Measurements from ENCODE around the gene DENND2D. TPM values are rescaled to one million over a fixed set of nuclear protein-coding genes. Genes with fewer than 3 reads are reported as not detected.

DENND2D gene
- total and polyA plus RNA-seq, 7 donors, result 2.3 to 77.0 (median 5.9) TPM

DNA sequence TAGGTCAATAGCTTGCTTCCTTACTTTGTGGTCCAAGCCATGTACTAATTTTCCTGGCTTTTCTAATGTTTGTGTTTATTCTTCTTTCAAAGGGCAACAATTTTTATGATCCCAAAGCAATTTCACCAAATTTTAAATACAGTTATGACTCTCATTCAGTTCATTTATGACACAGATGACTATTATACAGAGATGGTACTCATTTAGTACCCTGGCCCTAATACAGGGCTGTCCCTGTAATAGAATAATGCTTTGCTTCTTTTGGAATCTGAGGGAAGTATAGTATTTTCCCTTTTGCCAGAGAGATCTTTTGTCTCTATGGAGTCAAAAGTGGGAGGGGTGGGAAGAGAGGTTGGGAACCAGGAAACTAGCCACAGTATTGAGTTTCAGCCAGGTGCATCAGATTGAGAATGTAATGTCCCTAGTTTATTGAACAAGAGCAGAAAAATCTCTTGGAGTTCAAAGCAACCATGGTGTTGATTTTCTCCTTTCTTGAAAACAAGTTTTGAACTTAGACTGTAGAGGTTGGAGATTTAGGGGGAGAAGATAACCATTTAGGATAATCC is 20.4 kb downstream of the DENND2D start:
- H3K4me3 ChIP-seq, result no peak overlapping the region
- H3K4me1 ChIP-seq, result no peaks in the 10 kb centered on the region
- H3K36me3 ChIP-seq, result peaks cover 5 to 66% (median 9%) of the 10 kb centered on the region in 4 donors
- TF ChIP-seq POLR2AphosphoS5 (IDR thresholded peaks at IDR 0.05), result no peak
- TF ChIP-seq POLR2A (IDR thresholded peaks at IDR 0.05), result no peak
- no peak for TF ChIP-seq EP300 (IDR thresholded peaks at IDR 0.05)
- no peak overlapping the region for H3K27ac ChIP-seq
- DNase-seq, result no peak
- H3K27me3 ChIP-seq, result no peaks in the 10 kb centered on the region
- intact Hi-C loops (cut with DNase I), result no loop called here
- H3K9me3 ChIP-seq, result no peaks in the 10 kb centered on the region

DNA sequence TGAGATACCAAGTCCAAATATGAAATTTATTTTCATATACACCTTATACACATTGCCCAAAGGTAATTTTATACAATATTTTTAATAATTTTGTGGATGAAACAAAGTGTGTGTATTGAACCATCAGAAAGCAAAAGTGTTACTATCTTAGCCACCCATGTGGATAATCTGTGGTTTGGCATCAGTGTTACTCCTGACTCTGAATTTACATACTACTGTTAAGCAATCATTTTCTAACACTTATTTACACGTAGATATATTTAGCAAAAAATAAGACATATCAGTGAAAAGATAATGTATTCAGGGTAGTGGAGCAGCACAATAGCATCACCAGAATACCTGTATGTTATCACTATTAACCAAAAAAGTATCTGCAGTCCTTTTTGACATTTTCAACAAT is 23.8 kb downstream of the DENND2D start:
- WGBS, 2 donors, result 67 to 76% methylated on average over 1 of the region's 1 CpG
- H3K9me3 ChIP-seq, result no peaks in the 10 kb centered on the region
- peaks cover 0 to 66% (median 3%) of the 10 kb centered on the region in 4 donors for H3K36me3 ChIP-seq
- H3K27me3 ChIP-seq, result no peaks in the 10 kb centered on the region
- no peak for TF ChIP-seq POLR2A (IDR thresholded peaks at IDR 0.05)
- TF ChIP-seq, protein P1, sequence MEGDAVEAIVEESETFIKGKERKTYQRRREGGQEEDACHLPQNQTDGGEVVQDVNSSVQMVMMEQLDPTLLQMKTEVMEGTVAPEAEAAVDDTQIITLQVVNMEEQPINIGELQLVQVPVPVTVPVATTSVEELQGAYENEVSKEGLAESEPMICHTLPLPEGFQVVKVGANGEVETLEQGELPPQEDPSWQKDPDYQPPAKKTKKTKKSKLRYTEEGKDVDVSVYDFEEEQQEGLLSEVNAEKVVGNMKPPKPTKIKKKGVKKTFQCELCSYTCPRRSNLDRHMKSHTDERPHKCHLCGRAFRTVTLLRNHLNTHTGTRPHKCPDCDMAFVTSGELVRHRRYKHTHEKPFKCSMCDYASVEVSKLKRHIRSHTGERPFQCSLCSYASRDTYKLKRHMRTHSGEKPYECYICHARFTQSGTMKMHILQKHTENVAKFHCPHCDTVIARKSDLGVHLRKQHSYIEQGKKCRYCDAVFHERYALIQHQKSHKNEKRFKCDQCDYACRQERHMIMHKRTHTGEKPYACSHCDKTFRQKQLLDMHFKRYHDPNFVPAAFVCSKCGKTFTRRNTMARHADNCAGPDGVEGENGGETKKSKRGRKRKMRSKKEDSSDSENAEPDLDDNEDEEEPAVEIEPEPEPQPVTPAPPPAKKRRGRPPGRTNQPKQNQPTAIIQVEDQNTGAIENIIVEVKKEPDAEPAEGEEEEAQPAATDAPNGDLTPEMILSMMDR (IDR thresholded peaks at IDR 0.05), result no peak
- TF ChIP-seq EP300 (IDR thresholded peaks at IDR 0.05), result no peak
- no peak for TF ChIP-seq POLR2AphosphoS5 (IDR thresholded peaks at IDR 0.05)
- intact Hi-C loops (cut with DNase I), result no loop called here
- no peak overlapping the region for H3K27ac ChIP-seq
- no peaks in the 10 kb centered on the region for H3K4me1 ChIP-seq
- H3K4me3 ChIP-seq, result no peak overlapping the region
- DNase-seq, result no peak

DNA sequence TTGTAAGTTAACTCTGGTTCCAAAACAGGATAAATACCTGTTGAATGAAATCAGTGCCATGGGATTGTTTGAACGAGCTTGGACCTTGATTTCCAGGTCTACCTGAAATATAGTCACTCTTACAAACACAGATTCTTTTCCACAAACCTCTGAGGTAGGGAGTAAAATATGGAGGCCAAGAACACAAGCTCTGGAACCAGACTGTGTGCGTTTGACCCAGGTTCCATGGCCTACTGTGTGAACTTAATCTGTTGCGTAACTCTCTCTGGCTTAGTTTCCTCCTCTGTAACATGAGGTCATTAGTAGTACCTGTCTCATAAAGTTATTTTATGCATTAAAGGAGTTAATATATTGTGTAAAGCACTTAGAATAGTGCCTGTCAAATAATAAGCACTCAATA is 25.1 kb downstream of the DENND2D start:
- intact Hi-C loops (cut with DNase I), result no loop called here
- Histone ChIP-seq H3K36me3 (peaks cover 0 to 66% (median 3%) of the 10 kb centered on the region in 4 donors), H3K27me3 (no peaks in the 10 kb centered on the region), H3K9me3 (no peaks in the 10 kb centered on the region), H3K4me3 (no peak overlapping the region), H3K4me1 (no peaks in the 10 kb centered on the region), H3K27ac (no peak overlapping the region)
- DNase-seq, result no peak
- no peak for TF ChIP-seq POLR2A (IDR thresholded peaks at IDR 0.05)
- TF ChIP-seq, protein P1 (IDR thresholded peaks at IDR 0.05), result no peak
- no peak for TF ChIP-seq POLR2AphosphoS5 (IDR thresholded peaks at IDR 0.05)
- TF ChIP-seq EP300 (IDR thresholded peaks at IDR 0.05), result no peak
- 86 to 97% methylated on average over 3 of the region's 3 CpGs for WGBS, 2 donors

DNA sequence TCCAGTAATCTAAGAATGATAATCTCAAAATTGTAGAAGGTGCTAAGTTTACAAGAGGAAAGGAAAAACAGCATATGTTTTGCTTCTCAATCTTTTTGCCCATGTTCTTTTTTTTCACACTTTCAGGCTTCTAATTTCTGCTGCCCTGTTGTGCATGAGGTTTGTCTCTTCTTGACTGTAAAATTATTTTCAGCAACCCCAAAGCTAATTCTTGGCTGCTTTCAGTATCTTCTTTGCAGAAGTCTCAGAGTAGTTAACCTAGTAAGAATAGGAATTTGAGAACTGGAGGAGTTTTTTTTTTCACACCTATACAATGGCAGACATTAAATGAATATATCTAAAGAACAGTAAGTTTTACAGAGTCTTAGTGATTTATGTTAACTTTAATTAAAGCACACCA is 26.4 kb downstream of the DENND2D start:
- Histone ChIP-seq H3K36me3 (peaks cover 0 to 60% (median 5%) of the 10 kb centered on the region in 4 donors), H3K4me1 (no peaks in the 10 kb centered on the region), H3K27ac (no peak overlapping the region), H3K27me3 (no peaks in the 10 kb centered on the region), H3K9me3 (no peaks in the 10 kb centered on the region), H3K4me3 (no peak overlapping the region)
- no peak for DNase-seq
- TF ChIP-seq POLR2AphosphoS5 (IDR thresholded peaks at IDR 0.05), result no peak
- TF ChIP-seq EP300 (IDR thresholded peaks at IDR 0.05), result no peak
- TF ChIP-seq, protein P1 (IDR thresholded peaks at IDR 0.05), result no peak
- TF ChIP-seq POLR2A (IDR thresholded peaks at IDR 0.05), result no peak
- intact Hi-C loops (cut with DNase I), result no loop called here

DNA sequence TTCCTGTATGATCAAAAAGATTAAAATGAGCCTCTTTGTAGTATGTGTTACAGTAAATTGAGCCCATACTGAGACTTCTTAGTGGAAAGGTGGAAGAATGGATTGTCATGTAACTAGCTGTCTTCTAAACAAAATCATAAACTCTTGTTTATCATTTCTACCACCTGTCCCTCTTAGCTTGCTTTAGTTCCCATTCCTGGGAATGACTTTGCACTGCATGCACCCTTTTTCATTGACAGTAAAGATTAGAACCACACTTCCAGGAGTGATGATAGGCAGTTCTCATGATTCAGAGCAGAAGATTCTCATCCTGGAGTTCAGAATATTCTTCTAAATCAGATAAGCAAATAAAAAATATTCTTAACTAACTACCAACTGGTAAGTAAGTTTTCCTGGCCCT is 28.0 kb downstream of the DENND2D start:
- H3K36me3 ChIP-seq, result peaks cover 0 to 66% (median 13%) of the 10 kb centered on the region in 4 donors

More for the DNA sequence above, 28.0 kb downstream of the DENND2D start:
- no peak overlapping the region for H3K27ac ChIP-seq
- H3K4me1 ChIP-seq, result no peaks in the 10 kb centered on the region
- no peak overlapping the region for H3K4me3 ChIP-seq
- no peaks in the 10 kb centered on the region for H3K27me3 ChIP-seq
- intact Hi-C loops (cut with DNase I), result no loop called here
- no peak for TF ChIP-seq EP300 (IDR thresholded peaks at IDR 0.05)
- TF ChIP-seq POLR2A (IDR thresholded peaks at IDR 0.05), result no peak
- no peak for TF ChIP-seq POLR2AphosphoS5 (IDR thresholded peaks at IDR 0.05)
- TF ChIP-seq, protein P1 (IDR thresholded peaks at IDR 0.05), result no peak
- no peak for DNase-seq
- H3K9me3 ChIP-seq, result no peaks in the 10 kb centered on the region
